Muscle layer of duodenum (tissue), 2 donors: ENCODE data around the gene CGRRF1.

Source experiments
- H3K27ac ChIP-seq: one replicate; pipeline ENCODE4 v1.7.0; 2013; ENCODE audit warnings: mild to moderate bottlenecking, low read length
- H3K27me3 ChIP-seq: one replicate; pipeline ENCODE4 v1.7.0; 2013; ENCODE audit warnings: low read depth, mild to moderate bottlenecking, control low read depth, low read length
- H3K36me3 ChIP-seq, 2 donors: one replicate each; pipeline ENCODE4 v1.7.0; 2013; ENCODE audit warnings: low read length in 2 of 2, control low read depth in 1 of 2, mild to moderate bottlenecking in 1 of 2; ENCODE audit not compliant: insufficient read depth in 2 of 2, control insufficient read depth in 1 of 2
- H3K4me1 ChIP-seq, 2 donors: one replicate each; pipeline ENCODE4 v1.7.0; 2013; ENCODE audit warnings: low read length in 2 of 2, mild to moderate bottlenecking in 2 of 2, control low read depth in 1 of 2, moderate library complexity in 1 of 2; ENCODE audit not compliant: insufficient read depth in 2 of 2, control insufficient read depth in 1 of 2
- H3K4me3 ChIP-seq, 2 donors: one replicate each; pipeline ENCODE4 v1.7.0; 2013; ENCODE audit warnings: low read length in 2 of 2, low read depth in 1 of 2, mild to moderate bottlenecking in 1 of 2
- H3K9me3 ChIP-seq, 2 donors: one replicate each; pipeline ENCODE4 v1.7.0; 2013; ENCODE audit warnings: low read length in 2 of 2, control low read depth in 1 of 2, mild to moderate bottlenecking in 1 of 2; ENCODE audit not compliant: control insufficient read depth in 1 of 2
- donor health status: healthy.

The CGRRF1 gene

GRCh38 chr14:54579621-54580020, 69.9 kb downstream of the CGRRF1 start:
- no peaks in the 10 kb centered on the region for H3K36me3 ChIP-seq
- H3K4me3 ChIP-seq, result no peak overlapping the region
- H3K9me3 ChIP-seq, result no peaks in the 10 kb centered on the region
- peaks cover 0 to 47% of the 10 kb centered on the region in 2 donors for H3K4me1 ChIP-seq
- H3K27ac ChIP-seq, result no peak overlapping the region
- no peaks in the 10 kb centered on the region for H3K27me3 ChIP-seq

- Histone ChIP-seq H3K4me1 (peaks cover 0 to 36% of the 10 kb centered on the region in 2 donors), H3K9me3 (no peaks in the 10 kb centered on the region), H3K27me3 (no peaks in the 10 kb centered on the region), H3K4me3 (no peak overlapping the region), H3K27ac (no peak overlapping the region), H3K36me3 (peaks cover 0 to 5% of the 10 kb centered on the region in 2 donors)
Measured at GRCh38 chr14:54580933-54581332, 71.2 kb downstream of the CGRRF1 start.

GRCh38 chr14:54582334-54582733, 72.6 kb downstream of the CGRRF1 start:
- Histone ChIP-seq H3K4me3 (no peak overlapping the region), H3K4me1 (peaks cover 0 to 23% of the 10 kb centered on the region in 2 donors), H3K36me3 (peaks cover 0 to 5% of the 10 kb centered on the region in 2 donors), H3K27me3 (no peaks in the 10 kb centered on the region), H3K27ac (no peak overlapping the region), H3K9me3 (no peaks in the 10 kb centered on the region)

GRCh38 chr14:54584097-54584496, 74.4 kb downstream of the CGRRF1 start:
- peaks cover 0 to 14% of the 10 kb centered on the region in 2 donors for H3K4me1 ChIP-seq

GRCh38 chr14:54585214-54585613, 75.5 kb downstream of the CGRRF1 start:
- no peak overlapping the region for H3K4me3 ChIP-seq
- peaks cover 0 to 5% of the 10 kb centered on the region in 2 donors for H3K36me3 ChIP-seq
- peaks cover 0 to 5% of the 10 kb centered on the region in 2 donors for H3K4me1 ChIP-seq
- no peaks in the 10 kb centered on the region for H3K27me3 ChIP-seq
- H3K27ac ChIP-seq, result no peak overlapping the region
- H3K9me3 ChIP-seq, result no peaks in the 10 kb centered on the region

More at GRCh38 chr14:54584097-54584496, 74.4 kb downstream of the CGRRF1 start:
- H3K36me3 ChIP-seq, result peaks cover 0 to 5% of the 10 kb centered on the region in 2 donors
- H3K27me3 ChIP-seq, result no peaks in the 10 kb centered on the region
- no peak overlapping the region for H3K27ac ChIP-seq
- no peaks in the 10 kb centered on the region for H3K9me3 ChIP-seq
- H3K4me3 ChIP-seq, result no peak overlapping the region
